ENCODE data around the gene ZFP91. TPM values are rescaled to one million over a fixed set of nuclear protein-coding genes. Genes with fewer than 3 reads are reported as not detected.
A peak's percentile ranks its signal among the peaks of the same experiment; 100 is the strongest.

ZFP91 gene
- total RNA-seq, 1 experiment from 2014 or later: 56.2 TPM

DNA sequence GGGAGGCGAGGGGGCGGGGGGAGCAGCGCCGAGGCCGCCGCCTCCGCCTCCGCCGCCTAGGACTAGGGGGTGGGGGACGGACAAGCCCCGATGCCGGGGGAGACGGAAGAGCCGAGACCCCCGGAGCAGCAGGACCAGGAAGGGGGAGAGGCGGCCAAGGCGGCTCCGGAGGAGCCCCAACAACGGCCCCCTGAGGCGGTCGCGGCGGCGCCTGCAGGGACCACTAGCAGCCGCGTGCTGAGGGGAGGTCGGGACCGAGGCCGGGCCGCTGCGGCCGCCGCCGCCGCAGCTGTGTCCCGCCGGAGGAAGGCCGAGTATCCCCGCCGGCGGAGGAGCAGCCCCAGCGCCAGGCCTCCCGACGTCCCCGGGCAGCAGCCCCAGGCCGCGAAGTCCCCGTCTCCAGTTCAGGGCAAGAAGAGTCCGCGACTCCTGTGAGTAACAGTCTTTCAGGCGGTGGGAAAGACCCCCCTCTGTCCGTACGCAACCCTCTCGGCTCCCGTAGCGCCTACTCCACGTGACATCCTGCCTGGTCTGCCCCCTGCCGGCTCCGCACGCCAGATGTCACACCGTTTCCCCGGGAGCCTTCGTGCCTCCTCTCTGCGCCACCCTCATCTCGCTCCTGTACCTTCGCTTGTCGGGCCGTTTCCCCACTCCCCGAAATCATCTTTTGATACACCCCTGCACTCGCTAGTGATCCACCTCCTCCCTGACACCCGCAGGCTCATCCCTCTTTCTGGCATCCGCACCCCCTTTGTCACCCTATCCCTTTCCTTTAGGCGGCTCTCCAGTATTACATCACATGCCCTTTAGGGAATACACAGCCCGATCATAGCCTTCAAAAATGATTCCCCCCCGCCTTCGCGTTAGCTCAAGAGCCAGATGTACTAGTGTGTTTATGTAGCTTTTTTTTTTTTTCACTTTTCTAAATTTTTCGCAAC lies 598 bp downstream of the ZFP91 start:
- POLR2A ChIA-PET (ENCODE audit: unreplicated experiment): no interaction called here
- H4K20me1 ChIP-seq (ENCODE audit: low read length): peaks cover 41% of the 10 kb centered on the region

DNA sequence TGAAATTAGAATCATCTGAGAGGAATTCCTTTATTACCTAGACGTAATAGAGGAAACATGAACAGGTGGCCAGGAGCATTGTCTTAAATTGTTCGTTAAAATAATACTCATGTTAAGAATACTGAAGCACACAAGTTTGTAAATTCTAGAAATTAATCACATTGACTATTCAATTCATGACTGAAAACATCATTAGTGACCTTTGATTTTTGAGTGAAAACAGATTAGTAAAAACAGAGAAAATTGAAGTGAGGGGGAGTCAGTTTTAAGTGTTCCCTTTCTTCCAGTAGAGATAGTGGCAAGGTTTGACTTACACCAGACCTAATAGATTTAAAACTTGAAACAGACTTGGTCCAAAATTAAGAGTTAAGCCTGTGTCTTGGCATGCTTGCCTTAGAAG lies 1.4 kb downstream of the ZFP91 start:
- H3K36me3 ChIP-seq (ENCODE audit: low read depth, low read length): peaks cover 12% of the 10 kb centered on the region; the same call in 1 of the 2 replicates
- peaks cover 47% of the 10 kb centered on the region for H3K4me1 ChIP-seq (ENCODE audit: insufficient read depth, low read length)
- intact Hi-C loops (cut with micrococcal nuclease): no loop called here
- H3K4me3 ChIP-seq (ENCODE audit: low read length): peak overlapping the region; percentile 83
- H3K9me2 ChIP-seq (replicated peaks; ENCODE audit: low read length): no peaks in the 10 kb centered on the region
- TSS peak; percentile 34 for BruUV-seq (replicated peaks)
- ChIA-PET CTCF (interaction anchor here (1.1 kb wide), 1 partner anchor 578 kb away, joined by 3 read pairs; no protein-coding TSS in a partner anchor), POLR2A (ENCODE audit: unreplicated experiment) (no interaction called here)
- DNase-seq (no peak), ATAC-seq (no peak)
- peak overlapping the region; percentile 98 for H3K9ac ChIP-seq (ENCODE audit: low read length)
- H3K27ac ChIP-seq (ENCODE audit: low read length): no peak overlapping the region
- no peaks in the 10 kb centered on the region for H3K27me3 ChIP-seq (ENCODE audit: low read length)
- TF ChIP-seq CTCF (conservative IDR thresholded peaks at IDR 0.05; ENCODE audit: low read depth, low read length): no peak
- no peak for TF ChIP-seq EZH2phosphoT487 (IDR thresholded peaks at IDR 0.05; ENCODE audit: borderline replicate concordance, low read length)
- TF ChIP-seq EZH2 (IDR thresholded peaks at IDR 0.05; ENCODE audit: low read length, unreplicated experiment): no peak
- H3K79me2 ChIP-seq (ENCODE audit: low read length): peaks cover 75% of the 10 kb centered on the region
- H3K9me3 ChIP-seq (ENCODE audit: low read length): no peaks in the 10 kb centered on the region
- peaks cover 7% of the 10 kb centered on the region for H3F3A ChIP-seq (ENCODE audit: low read length, unreplicated experiment)
- no peak overlapping the region for H2AFZ ChIP-seq (ENCODE audit: low read length)
- peaks cover 49% of the 10 kb centered on the region for H4K20me1 ChIP-seq (ENCODE audit: low read length)
- H3K4me2 ChIP-seq (ENCODE audit: low read length): peak overlapping the region; percentile 84

More for the DNA sequence above, 598 bp downstream of the ZFP91 start:
- H3K4me1 ChIP-seq (ENCODE audit: insufficient read depth, low read length): peaks cover 56% of the 10 kb centered on the region
- H3K9me3 ChIP-seq (ENCODE audit: low read length): no peaks in the 10 kb centered on the region
- peak; percentile 89 for DNase-seq
- peak overlapping the region; percentile 83 for H3K4me3 ChIP-seq (ENCODE audit: low read length)
- peak overlapping the region; percentile 58 for H2AFZ ChIP-seq (ENCODE audit: low read length)
- no peaks in the 10 kb centered on the region for H3K27me3 ChIP-seq (ENCODE audit: low read length)
- peaks cover 75% of the 10 kb centered on the region for H3K79me2 ChIP-seq (ENCODE audit: low read length)
- H3K36me3 ChIP-seq (ENCODE audit: low read depth, low read length): peaks cover 4% of the 10 kb centered on the region; the same call in 1 of the 2 replicates
- ATAC-seq: peak; percentile 45
- H3F3A ChIP-seq (ENCODE audit: low read length, unreplicated experiment): peaks cover 12% of the 10 kb centered on the region
- CTCF ChIA-PET: interaction anchor here (1.1 kb wide), 1 partner anchor 579 kb away, joined by 3 read pairs; no protein-coding TSS in a partner anchor
- intact Hi-C loops (cut with micrococcal nuclease): loop anchor here (1.0 to 5.0 kb wide), 4 partner anchors 37 to 1257 kb away; partner anchors contain the start of genes FAM111A and TNKS1BP1
- TF ChIP-seq EZH2 (IDR thresholded peaks at IDR 0.05; ENCODE audit: low read length, unreplicated experiment) (no peak), CTCF (conservative IDR thresholded peaks at IDR 0.05; ENCODE audit: low read depth, low read length) (peak; percentile 85)
- H3K4me2 ChIP-seq (ENCODE audit: low read length): peak overlapping the region; percentile 84
- BruUV-seq (replicated peaks): no TSS peak
- no peaks in the 10 kb centered on the region for H3K9me2 ChIP-seq (replicated peaks; ENCODE audit: low read length)
- peak overlapping the region; percentile 98 for H3K9ac ChIP-seq (ENCODE audit: low read length)
- peak overlapping the region; percentile 89 for H3K27ac ChIP-seq (ENCODE audit: low read length)
